ENCODE results near the gene FMN1.

DNA sequence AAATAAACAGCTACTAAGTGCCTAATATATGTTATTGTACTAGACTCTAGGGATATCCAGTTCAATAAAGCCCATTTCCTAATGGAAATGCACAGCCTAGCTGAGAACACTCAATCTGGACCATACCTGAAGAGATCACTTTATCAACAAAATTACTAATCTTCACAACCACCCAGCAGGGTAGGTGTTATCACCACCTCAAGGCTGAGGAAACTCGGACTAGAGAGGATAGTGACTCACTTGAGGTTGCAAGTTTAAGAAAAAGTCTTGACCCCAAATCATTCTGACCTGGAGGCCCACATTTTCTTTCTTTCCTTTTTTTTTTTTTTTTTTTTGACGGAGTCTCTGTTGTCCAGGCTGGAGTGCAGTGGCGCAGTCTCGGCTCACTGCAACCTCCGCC lies 3.1 kb upstream of the FMN1 start:
- TF ChIP-seq, protein P1, sequence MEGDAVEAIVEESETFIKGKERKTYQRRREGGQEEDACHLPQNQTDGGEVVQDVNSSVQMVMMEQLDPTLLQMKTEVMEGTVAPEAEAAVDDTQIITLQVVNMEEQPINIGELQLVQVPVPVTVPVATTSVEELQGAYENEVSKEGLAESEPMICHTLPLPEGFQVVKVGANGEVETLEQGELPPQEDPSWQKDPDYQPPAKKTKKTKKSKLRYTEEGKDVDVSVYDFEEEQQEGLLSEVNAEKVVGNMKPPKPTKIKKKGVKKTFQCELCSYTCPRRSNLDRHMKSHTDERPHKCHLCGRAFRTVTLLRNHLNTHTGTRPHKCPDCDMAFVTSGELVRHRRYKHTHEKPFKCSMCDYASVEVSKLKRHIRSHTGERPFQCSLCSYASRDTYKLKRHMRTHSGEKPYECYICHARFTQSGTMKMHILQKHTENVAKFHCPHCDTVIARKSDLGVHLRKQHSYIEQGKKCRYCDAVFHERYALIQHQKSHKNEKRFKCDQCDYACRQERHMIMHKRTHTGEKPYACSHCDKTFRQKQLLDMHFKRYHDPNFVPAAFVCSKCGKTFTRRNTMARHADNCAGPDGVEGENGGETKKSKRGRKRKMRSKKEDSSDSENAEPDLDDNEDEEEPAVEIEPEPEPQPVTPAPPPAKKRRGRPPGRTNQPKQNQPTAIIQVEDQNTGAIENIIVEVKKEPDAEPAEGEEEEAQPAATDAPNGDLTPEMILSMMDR (IDR thresholded peaks at IDR 0.05): no peak
- TF ChIP-seq POLR2A (IDR thresholded peaks at IDR 0.05): no peak
